B cell (primary cell): ENCODE data around the gene RGSL1. TPM values are rescaled to one million over a fixed set of nuclear protein-coding genes. Genes with fewer than 3 reads are reported as not detected.
A peak's percentile ranks its signal among the peaks of the same experiment; 100 is the strongest.

Source experiments
- ATAC-seq: fragments of 200-7000 bp; cut with Tn5 transposase; one replicate; pipeline ENCODE4 v1.10.0; 2021; ENCODE audit warnings: low read depth, mild to moderate bottlenecking, moderate number of reproducible peaks, moderate library complexity
- CTCF ChIA-PET: fragments of 350-600 bp; sonication (Branson Sonifier 250); formaldehyde crosslinking; loops from one replicate; lab custom pipeline; 2021; ENCODE audit warnings: antibody characterized with exemption, inconsistent platforms; lab: Charles Lee
- POLR2A ChIA-PET: fragments of 350-600 bp; sonication (Branson Sonifier 250); formaldehyde crosslinking; loops from one replicate; lab custom pipeline; 2021; ENCODE audit warnings: antibody characterized with exemption; lab: Charles Lee
- DNase-seq: peaks from one replicate; pipeline ENCODE4 v3.0.0; 2013
- H2AFZ ChIP-seq: 2 replicates; pipeline ENCODE4 v1.6.1; 2012; ENCODE audit warnings: mild to moderate bottlenecking, low read depth, low read length; ENCODE audit not compliant: insufficient read depth, poor library complexity, severe bottlenecking
- H3K27ac ChIP-seq, 2 donors: 1 replicate in 1 of 2; 2 replicates in 1 of 2; pipeline ENCODE4 v1.5.1; 2012 to 2013; ENCODE audit warnings: low read length in 2 of 2, mild to moderate bottlenecking in 2 of 2, moderate library complexity in 1 of 2
- H3K27me3 ChIP-seq, 4 experiments: fragments of 200-600 bp in 1 of 4; sonication (generic) in 1 of 4; replicated peaks in 1 of 4; 1 replicate in 2 of 4; 2 replicates in 2 of 4; pipeline versions ENCODE4 v1.6.1 to v1.7.0; 2013 to 2016; ENCODE audit warnings: low read length in 3 of 4, mild to moderate bottlenecking in 2 of 4, mixed read lengths in 1 of 4, moderate library complexity in 1 of 4; ENCODE audit not compliant: insufficient read depth in 4 of 4, control insufficient read depth in 3 of 4; ENCODE audit errors: control extremely low read depth in 1 of 4
- H3K36me3 ChIP-seq, 2 experiments: replicated peaks in 1 of 2; 1 replicate in 1 of 2; 2 replicates in 1 of 2; pipeline versions ENCODE4 v1.6.1 to v1.7.1; 2013; ENCODE audit warnings: low read length in 1 of 2; ENCODE audit not compliant: insufficient read depth in 2 of 2, control insufficient read depth in 1 of 2; ENCODE audit errors: control extremely low read depth in 1 of 2, extremely low read depth in 1 of 2
- H3K4me1 ChIP-seq, 2 donors: fragments of 200-600 bp in 1 of 2; sonication (generic) in 1 of 2; 1 replicate in 1 of 2; 2 replicates in 1 of 2; pipeline versions ENCODE4 v1.5.1 to v1.6.1; 2013 to 2017; ENCODE audit warnings: low read length in 2 of 2; ENCODE audit not compliant: control insufficient read depth in 2 of 2, insufficient read depth in 2 of 2
- H3K4me2 ChIP-seq: replicated peaks from 2 replicates; pipeline ENCODE3; 2012; ENCODE audit warnings: mild to moderate bottlenecking, low read depth, low read length; ENCODE audit not compliant: poor library complexity, severe bottlenecking
- H3K4me3 ChIP-seq, 5 experiments: fragments of 200-600 bp in 1 of 5; sonication (generic) in 1 of 5; 1 replicate in 3 of 5; 2 replicates in 2 of 5; pipeline versions ENCODE4 v1.5.1 to v1.7.0; 2011 to 2016; ENCODE audit warnings: low read length in 4 of 5, mild to moderate bottlenecking in 4 of 5, low read depth in 2 of 5, control low read depth in 1 of 5, moderate library complexity in 1 of 5; ENCODE audit not compliant: insufficient read depth in 1 of 5; ENCODE audit errors: control extremely low read depth in 1 of 5, extremely low read depth in 1 of 5
- H3K79me2 ChIP-seq: fragments of 200-600 bp; sonication (generic); one replicate; pipeline ENCODE4 v1.6.0; 2016; ENCODE audit warnings: low read length; ENCODE audit not compliant: control insufficient read depth, insufficient read depth
- H3K9ac ChIP-seq: fragments of 200-600 bp; sonication (generic); 2 replicates; pipeline ENCODE4 v1.6.1; 2017; ENCODE audit warnings: mild to moderate bottlenecking, low read length, moderate library complexity
- H3K9me3 ChIP-seq, 3 donors: one replicate each; pipeline versions ENCODE4 v1.6.1 to v1.7.1; 2013; ENCODE audit warnings: low read length in 2 of 3; ENCODE audit not compliant: control insufficient read depth in 2 of 3, insufficient read depth in 1 of 3; ENCODE audit errors: control extremely low read depth in 1 of 3
- H4K20me1 ChIP-seq: 2 replicates; pipeline ENCODE4 v1.6.0; 2012; ENCODE audit warnings: mild to moderate bottlenecking, low read length; ENCODE audit not compliant: insufficient read depth, control insufficient read depth, poor library complexity, severe bottlenecking
- H3K27ac Mint-ChIP-seq: one replicate; pipeline ENCODE4 v1.8.0; 2021; ENCODE audit warnings: mixed read lengths
- H3K27me3 Mint-ChIP-seq: one replicate; pipeline ENCODE4 v1.8.0; 2021; ENCODE audit warnings: mixed read lengths
- H3K4me1 Mint-ChIP-seq: one replicate; pipeline ENCODE4 v1.8.0; 2021; ENCODE audit warnings: mixed read lengths
- H3K4me3 Mint-ChIP-seq: one replicate; pipeline ENCODE4 v1.8.0; 2021; ENCODE audit warnings: mixed read lengths
- H3K9me3 Mint-ChIP-seq: one replicate; pipeline ENCODE4 v1.8.0; 2022; ENCODE audit warnings: mixed read lengths; ENCODE audit not compliant: insufficient read depth
- CTCF ChIP-seq: fragments of 200-600 bp; IDR thresholded peaks from one replicate; pipeline ENCODE4 v1.8.0; 2022; ENCODE audit warnings: antibody characterized with exemption, mild to moderate bottlenecking
- EZH2 ChIP-seq: IDR thresholded peaks from 2 replicates; pipeline ENCODE4 v1.6.1; 2012; ENCODE audit warnings: borderline replicate concordance, low read depth, mild to moderate bottlenecking, moderate library complexity, low read length; ENCODE audit not compliant: insufficient read depth, poor library complexity, severe bottlenecking
- WGBS: methylation state at CpG from one replicate; pipeline ENCODE4 v1.1.5; 2013; ENCODE audit warnings: missing lambda C conversion rate; ENCODE audit not compliant: insufficient coverage; 5-methylcytosine and 5-hydroxymethylcytosine counted together
- intact Hi-C: fragments of 100-400 bp; cut with micrococcal nuclease; formaldehyde crosslinking; loops from one replicate; pipeline ENCODE4 v1.10.0; 2022
- polyA plus RNA-seq: library from polyadenylated mRNA; depleted of rRNA; stranded (reverse); fragments of >200 nt; gene quantifications from 2 replicates; pipeline ENCODE4 v1.2.3, GENCODE V29; 2012
- total RNA-seq, 2 donors: library from RNA; stranded (reverse); fragments of 120-200 nt in 1 of 2; gene quantifications; 1 replicate in 1 of 2; 2 replicates in 1 of 2; pipeline versions ENCODE4 v1.2.3 to v1.2.4, GENCODE V29; 2013 to 2022

The RGSL1 gene
- total and polyA plus RNA-seq, 2 donors (not counting 1 experiment from before 2014, with no cell fraction given), result not detected

- DNase-seq, result no peak
- WGBS, result 87% methylated on average over 4 of the region's 5 CpGs
- ChIA-PET POLR2A (interaction anchor here (1.7 kb wide), 2 partner anchors 182 to 184 kb away, joined by 4 to 6 read pairs; no protein-coding TSS in a partner anchor), CTCF (interaction anchor here (0.6 to 24.5 kb wide), 25 partner anchors 8 to 240 kb away, joined by 3 to 989 read pairs (median 4); partner anchors contain the start of genes NPL and RNASEL)
- Mint-ChIP-seq H3K4me3 (no peak overlapping the region), H3K4me1 (peaks cover 1% of the 10 kb centered on the region), H3K27me3 (no peaks in the 10 kb centered on the region), H3K9me3 (no peaks in the 10 kb centered on the region), H3K27ac (no peak overlapping the region)
- no peaks in the 10 kb centered on the region for H3K79me2 ChIP-seq
- no peaks in the 10 kb centered on the region for H4K20me1 ChIP-seq
- TF ChIP-seq EZH2, result no peak
- no peak for TF ChIP-seq CTCF
- peaks cover 0 to 7% (median 0%) of the 10 kb centered on the region in 4 experiments for H3K27me3 ChIP-seq
- no peaks in the 10 kb centered on the region for H3K9me3 ChIP-seq
- H3K27ac ChIP-seq, result no peak overlapping the region
- no peak for ATAC-seq
- H2AFZ ChIP-seq, result no peak overlapping the region
- peaks cover 19 to 22% of the 10 kb centered on the region in 2 donors for H3K4me1 ChIP-seq
- H3K4me3 ChIP-seq, result no peak overlapping the region
- intact Hi-C loops, result loop anchor here (1.0 to 5.0 kb wide), 3 partner anchors 183 to 421 kb away; partner anchors contain the start of genes GLUL and LAMC1
- H3K4me2 ChIP-seq, result no peak overlapping the region
- H3K36me3 ChIP-seq, result no peaks in the 10 kb centered on the region
- H3K9ac ChIP-seq, result no peak overlapping the region
Measured at GRCh38 chr1:182600745-182601415, 150.9 kb downstream of the RGSL1 start.

GRCh38 chr1:182601416-182601786 is 151.5 kb downstream of the RGSL1 start:
- H2AFZ ChIP-seq, result peak overlapping the region; percentile 29
- ATAC-seq (peak; percentile 17), DNase-seq (peak; percentile 86)
- H3K36me3 ChIP-seq, result no peaks in the 10 kb centered on the region
- H3K4me1 ChIP-seq, result peaks cover 19 to 22% of the 10 kb centered on the region in 2 donors
- no peaks in the 10 kb centered on the region for H3K79me2 ChIP-seq
- H4K20me1 ChIP-seq, result no peaks in the 10 kb centered on the region
- H3K4me2 ChIP-seq, result no peak overlapping the region
- no peaks in the 10 kb centered on the region for H3K9me3 ChIP-seq
- peaks cover 0 to 7% (median 0%) of the 10 kb centered on the region in 4 experiments for H3K27me3 ChIP-seq
- no peak for TF ChIP-seq EZH2
- peak; percentile 88 for TF ChIP-seq CTCF
- Mint-ChIP-seq H3K27me3 (no peaks in the 10 kb centered on the region), H3K4me1 (no peaks in the 10 kb centered on the region), H3K4me3 (no peak overlapping the region), H3K27ac (no peak overlapping the region), H3K9me3 (no peaks in the 10 kb centered on the region)
- POLR2A ChIA-PET, result interaction anchor here (1.7 kb wide), 2 partner anchors 181 to 183 kb away, joined by 4 to 6 read pairs; no protein-coding TSS in a partner anchor
- no peak overlapping the region for H3K27ac ChIP-seq
- intact Hi-C loops, result loop anchor here (1.0 to 5.0 kb wide), 3 partner anchors 183 to 421 kb away; partner anchors contain the start of genes GLUL and LAMC1
- WGBS, result 58% methylated on average over 2 of the region's 6 CpGs
- CTCF ChIA-PET, result interaction anchor here (0.6 to 24.5 kb wide), 24 partner anchors 8 to 239 kb away, joined by 3 to 989 read pairs (median 3); partner anchors contain the start of genes NPL and RNASEL
- no peak overlapping the region for H3K4me3 ChIP-seq
- no peak overlapping the region for H3K9ac ChIP-seq
